B cell (primary cell): ENCODE data around the gene EPB41L2. TPM values are rescaled to one million over a fixed set of nuclear protein-coding genes. Genes with fewer than 3 reads are reported as not detected.
"Not testable (repeated sequence)": the region's sequence is repeated elsewhere in the genome, so short reads cannot be mapped to it uniquely, and the experiment has no call there.

Source experiments
- ATAC-seq: fragments of 200-7000 bp; cut with Tn5 transposase; one replicate; pipeline ENCODE4 v1.10.0; 2021; ENCODE audit warnings: low read depth, mild to moderate bottlenecking, moderate number of reproducible peaks, moderate library complexity
- CTCF ChIA-PET: fragments of 350-600 bp; sonication (Branson Sonifier 250); formaldehyde crosslinking; loops from one replicate; lab custom pipeline; 2021; ENCODE audit warnings: antibody characterized with exemption, inconsistent platforms; lab: Charles Lee
- POLR2A ChIA-PET: fragments of 350-600 bp; sonication (Branson Sonifier 250); formaldehyde crosslinking; loops from one replicate; lab custom pipeline; 2021; ENCODE audit warnings: antibody characterized with exemption; lab: Charles Lee
- DNase-seq: peaks from one replicate; pipeline ENCODE4 v3.0.0; 2013
- H2AFZ ChIP-seq: 2 replicates; pipeline ENCODE4 v1.6.1; 2012; ENCODE audit warnings: mild to moderate bottlenecking, low read depth, low read length; ENCODE audit not compliant: insufficient read depth, poor library complexity, severe bottlenecking
- H3K27ac ChIP-seq, 2 donors: 1 replicate in 1 of 2; 2 replicates in 1 of 2; pipeline ENCODE4 v1.5.1; 2012 to 2013; ENCODE audit warnings: low read length in 2 of 2, mild to moderate bottlenecking in 2 of 2, moderate library complexity in 1 of 2
- H3K27me3 ChIP-seq, 4 experiments: fragments of 200-600 bp in 1 of 4; sonication (generic) in 1 of 4; replicated peaks in 1 of 4; 1 replicate in 2 of 4; 2 replicates in 2 of 4; pipeline versions ENCODE4 v1.6.1 to v1.7.0; 2013 to 2016; ENCODE audit warnings: low read length in 3 of 4, mild to moderate bottlenecking in 2 of 4, mixed read lengths in 1 of 4, moderate library complexity in 1 of 4; ENCODE audit not compliant: insufficient read depth in 4 of 4, control insufficient read depth in 3 of 4; ENCODE audit errors: control extremely low read depth in 1 of 4
- H3K36me3 ChIP-seq, 2 experiments: replicated peaks in 1 of 2; 1 replicate in 1 of 2; 2 replicates in 1 of 2; pipeline versions ENCODE4 v1.6.1 to v1.7.1; 2013; ENCODE audit warnings: low read length in 1 of 2; ENCODE audit not compliant: insufficient read depth in 2 of 2, control insufficient read depth in 1 of 2; ENCODE audit errors: control extremely low read depth in 1 of 2, extremely low read depth in 1 of 2
- H3K4me1 ChIP-seq, 2 donors: fragments of 200-600 bp in 1 of 2; sonication (generic) in 1 of 2; 1 replicate in 1 of 2; 2 replicates in 1 of 2; pipeline versions ENCODE4 v1.5.1 to v1.6.1; 2013 to 2017; ENCODE audit warnings: low read length in 2 of 2; ENCODE audit not compliant: control insufficient read depth in 2 of 2, insufficient read depth in 2 of 2
- H3K4me2 ChIP-seq: replicated peaks from 2 replicates; pipeline ENCODE3; 2012; ENCODE audit warnings: mild to moderate bottlenecking, low read depth, low read length; ENCODE audit not compliant: poor library complexity, severe bottlenecking
- H3K4me3 ChIP-seq, 5 experiments: fragments of 200-600 bp in 1 of 5; sonication (generic) in 1 of 5; 1 replicate in 3 of 5; 2 replicates in 2 of 5; pipeline versions ENCODE4 v1.5.1 to v1.7.0; 2011 to 2016; ENCODE audit warnings: low read length in 4 of 5, mild to moderate bottlenecking in 4 of 5, low read depth in 2 of 5, control low read depth in 1 of 5, moderate library complexity in 1 of 5; ENCODE audit not compliant: insufficient read depth in 1 of 5; ENCODE audit errors: control extremely low read depth in 1 of 5, extremely low read depth in 1 of 5
- H3K79me2 ChIP-seq: fragments of 200-600 bp; sonication (generic); one replicate; pipeline ENCODE4 v1.6.0; 2016; ENCODE audit warnings: low read length; ENCODE audit not compliant: control insufficient read depth, insufficient read depth
- H3K9ac ChIP-seq: fragments of 200-600 bp; sonication (generic); 2 replicates; pipeline ENCODE4 v1.6.1; 2017; ENCODE audit warnings: mild to moderate bottlenecking, low read length, moderate library complexity
- H3K9me3 ChIP-seq, 3 donors: one replicate each; pipeline versions ENCODE4 v1.6.1 to v1.7.1; 2013; ENCODE audit warnings: low read length in 2 of 3; ENCODE audit not compliant: control insufficient read depth in 2 of 3, insufficient read depth in 1 of 3; ENCODE audit errors: control extremely low read depth in 1 of 3
- H4K20me1 ChIP-seq: 2 replicates; pipeline ENCODE4 v1.6.0; 2012; ENCODE audit warnings: mild to moderate bottlenecking, low read length; ENCODE audit not compliant: insufficient read depth, control insufficient read depth, poor library complexity, severe bottlenecking
- H3K27ac Mint-ChIP-seq: one replicate; pipeline ENCODE4 v1.8.0; 2021; ENCODE audit warnings: mixed read lengths
- H3K27me3 Mint-ChIP-seq: one replicate; pipeline ENCODE4 v1.8.0; 2021; ENCODE audit warnings: mixed read lengths
- H3K4me1 Mint-ChIP-seq: one replicate; pipeline ENCODE4 v1.8.0; 2021; ENCODE audit warnings: mixed read lengths
- H3K4me3 Mint-ChIP-seq: one replicate; pipeline ENCODE4 v1.8.0; 2021; ENCODE audit warnings: mixed read lengths
- H3K9me3 Mint-ChIP-seq: one replicate; pipeline ENCODE4 v1.8.0; 2022; ENCODE audit warnings: mixed read lengths; ENCODE audit not compliant: insufficient read depth
- EZH2 ChIP-seq: IDR thresholded peaks from 2 replicates; pipeline ENCODE4 v1.6.1; 2012; ENCODE audit warnings: borderline replicate concordance, low read depth, mild to moderate bottlenecking, moderate library complexity, low read length; ENCODE audit not compliant: insufficient read depth, poor library complexity, severe bottlenecking
- WGBS: methylation state at CpG from one replicate; pipeline ENCODE4 v1.1.5; 2013; ENCODE audit warnings: missing lambda C conversion rate; ENCODE audit not compliant: insufficient coverage; 5-methylcytosine and 5-hydroxymethylcytosine counted together
- intact Hi-C: fragments of 100-400 bp; cut with micrococcal nuclease; formaldehyde crosslinking; loops from one replicate; pipeline ENCODE4 v1.10.0; 2022
- polyA plus RNA-seq: library from polyadenylated mRNA; depleted of rRNA; stranded (reverse); fragments of >200 nt; gene quantifications from 2 replicates; pipeline ENCODE4 v1.2.3, GENCODE V29; 2012
- total RNA-seq, 2 donors: library from RNA; stranded (reverse); fragments of 120-200 nt in 1 of 2; gene quantifications; 1 replicate in 1 of 2; 2 replicates in 1 of 2; pipeline versions ENCODE4 v1.2.3 to v1.2.4, GENCODE V29; 2013 to 2022

EPB41L2 gene
- total and polyA plus RNA-seq, 2 donors (not counting 1 experiment from before 2014, with no cell fraction given) = 17.8 to 61.0 TPM

GRCh38 chr6:131009790-131010189, 53.3 kb downstream of the EPB41L2 start:
- TF ChIP-seq EZH2 = no peak
- Histone ChIP-seq H2AFZ (no peak overlapping the region), H3K79me2 (peaks cover 47% of the 10 kb centered on the region), H3K9ac (no peak overlapping the region), H3K9me3 (peaks cover 0 to 25% (median 16%) of the 10 kb centered on the region in 3 donors), H3K27me3 (no peaks in the 10 kb centered on the region), H3K4me2 (no peak overlapping the region), H3K27ac (no peak overlapping the region), H3K4me1 (peaks cover 4% of the 10 kb centered on the region in 2 donors), H4K20me1 (peaks cover 9% of the 10 kb centered on the region), H3K4me3 (no peak overlapping the region), H3K36me3 (no peaks in the 10 kb centered on the region)
- WGBS = no CpG with 5 or more reads among the region's 2 CpGs
- peaks cover 15% of the 10 kb centered on the region for H3K9me3 Mint-ChIP-seq
- ATAC-seq (no peak), DNase-seq (no peak)
- ChIA-PET CTCF (no interaction called here), POLR2A (no interaction called here)
- intact Hi-C loops = no loop called here
- peaks cover 22% of the 10 kb centered on the region for H3K4me1 Mint-ChIP-seq
- H3K27me3 Mint-ChIP-seq = no peaks in the 10 kb centered on the region
- no peak overlapping the region for H3K27ac Mint-ChIP-seq
- no peak overlapping the region for H3K4me3 Mint-ChIP-seq

- DNase-seq, intact Hi-C loops, H2AFZ ChIP-seq, H4K20me1 ChIP-seq, POLR2A ChIA-PET, H3K27me3 Mint-ChIP-seq, H3K4me3 ChIP-seq, H3K4me2 ChIP-seq, H3K27me3 ChIP-seq, H3K4me1 ChIP-seq, H3K27ac Mint-ChIP-seq, H3K4me3 Mint-ChIP-seq, H3K36me3 ChIP-seq, ATAC-seq, H3K9ac ChIP-seq, CTCF ChIA-PET, H3K27ac ChIP-seq: not testable (repeated sequence)
- H3K9me3 ChIP-seq = peaks cover 0 to 25% (median 16%) of the 10 kb centered on the region in 3 donors
- Mint-ChIP-seq H3K4me1 (peaks cover 24% of the 10 kb centered on the region), H3K9me3 (peaks cover 15% of the 10 kb centered on the region)
- peaks cover 53% of the 10 kb centered on the region for H3K79me2 ChIP-seq
- 100% methylated on average over 1 of the region's 2 CpGs for WGBS
Observed at GRCh38 chr6:131008965-131009364, 54.1 kb downstream of the EPB41L2 start.

- H3K36me3 ChIP-seq, H3K4me3 ChIP-seq, H3K27me3 ChIP-seq, DNase-seq, H2AFZ ChIP-seq, H3K4me2 ChIP-seq, H3K4me3 Mint-ChIP-seq, H4K20me1 ChIP-seq, H3K27ac Mint-ChIP-seq, H3K4me1 ChIP-seq, H3K9ac ChIP-seq, ATAC-seq, H3K27me3 Mint-ChIP-seq, H3K27ac ChIP-seq, intact Hi-C loops, POLR2A ChIA-PET, CTCF ChIA-PET: not testable (repeated sequence)
- peaks cover 18% of the 10 kb centered on the region for H3K4me1 Mint-ChIP-seq
- peaks cover 0 to 25% (median 16%) of the 10 kb centered on the region in 3 donors for H3K9me3 ChIP-seq
- H3K79me2 ChIP-seq = peaks cover 53% of the 10 kb centered on the region
- WGBS = 100% methylated on average over 2 of the region's 5 CpGs
- peaks cover 15% of the 10 kb centered on the region for H3K9me3 Mint-ChIP-seq
Observed at GRCh38 chr6:131007964-131008363, 55.1 kb downstream of the EPB41L2 start.
